Prostate gland (tissue), 2 donors: Measurements from ENCODE around the gene FRMD4B. TPM values are rescaled to one million over a fixed set of nuclear protein-coding genes. Genes with fewer than 3 reads are reported as not detected.

Experiments used
- DNase-seq: peaks from one replicate; pipeline ENCODE4 v3.0.0-alpha.2; 2019; ENCODE audit warnings: low spot score
- H3K27ac ChIP-seq, 2 donors: fragments of 200-600 bp; sonication (generic); 2 replicates each; pipeline ENCODE4 v1.5.1; 2017 to 2019
- H3K27me3 ChIP-seq: fragments of 200-600 bp; sonication (generic); replicated peaks from 2 replicates; pipeline ENCODE4 v1.5.1; 2019; ENCODE audit not compliant: insufficient read depth
- H3K36me3 ChIP-seq, 2 donors: fragments of 200-600 bp; sonication (generic); 1 replicate in 1 of 2; 2 replicates in 1 of 2; pipeline versions ENCODE4 v1.5.1 to v1.8.1; 2017 to 2019
- H3K4me1 ChIP-seq: fragments of 200-600 bp; sonication (generic); replicated peaks from 2 replicates; pipeline ENCODE4 v1.5.1; 2019
- H3K4me3 ChIP-seq, 2 donors: fragments of 200-600 bp; sonication (generic); 2 replicates each; pipeline ENCODE4 v1.5.1; 2017 to 2019
- H3K9me3 ChIP-seq: fragments of 200-600 bp; sonication (generic); 2 replicates; pipeline ENCODE4 v1.5.1; 2017
- CTCF ChIP-seq, 4 experiments: fragments of 200-600 bp in 2 of 4; fragments of 450-650 bp in 2 of 4; sonication (generic) in 2 of 4; IDR thresholded peaks; 1 replicate in 3 of 4; 2 replicates in 1 of 4; pipeline ENCODE4 v1.5.1; 2016 to 2019; ENCODE audit warnings: antibody characterized with exemption in 4 of 4, mild to moderate bottlenecking in 2 of 4, moderate library complexity in 2 of 4
- POLR2A ChIP-seq: fragments of 450-650 bp; IDR thresholded peaks from one replicate; pipeline ENCODE4 v1.6.1; 2016; ENCODE audit warnings: antibody characterized with exemption, mild to moderate bottlenecking
- POLR2AphosphoS5 ChIP-seq: sonication (generic); formaldehyde crosslinking; IDR thresholded peaks from one replicate; pipeline ENCODE4 v1.6.1; 2017; ENCODE audit warnings: antibody characterized with exemption
- WGBS: methylation state at CpG from one replicate; pipeline ENCODE4 v1.1.5; 2018; 5-methylcytosine and 5-hydroxymethylcytosine counted together
- intact Hi-C: fragments of 100-400 bp; cut with DNase I; formaldehyde crosslinking; loops from one replicate; pipeline ENCODE4 v1.14.2; 2022
- total RNA-seq, 2 donors: library from RNA; depleted of rRNA; stranded (reverse); fragments of >200 nt; gene quantifications; one replicate each; pipeline ENCODE4 v1.1.0, GENCODE V29; 2016

The FRMD4B gene
- total RNA-seq, 2 donors from 2014 or later: 31.0 to 41.4 TPM

GRCh38 chr3:69320871-69321271 lies 65.0 kb downstream of the FRMD4B start:
- Histone ChIP-seq H3K27ac (no peak overlapping the region), H3K36me3 (no peaks in the 10 kb centered on the region), H3K9me3 (no peaks in the 10 kb centered on the region), H3K4me1 (no peaks in the 10 kb centered on the region), H3K27me3 (no peaks in the 10 kb centered on the region), H3K4me3 (no peak overlapping the region)
- WGBS: 77% methylated on average over 4 of the region's 4 CpGs
- TF ChIP-seq CTCF (IDR thresholded peaks at IDR 0.05) (no peak), POLR2A (no peak), POLR2AphosphoS5 (no peak)
- intact Hi-C loops: no loop called here
- no peak for DNase-seq

GRCh38 chr3:69319652-69320051 lies 66.2 kb downstream of the FRMD4B start:
- H3K9me3 ChIP-seq: no peaks in the 10 kb centered on the region
- no peaks in the 10 kb centered on the region for H3K27me3 ChIP-seq
- WGBS: 80% methylated on average over 4 of the region's 4 CpGs
- H3K27ac ChIP-seq: no peak overlapping the region
- intact Hi-C loops: no loop called here
- H3K4me3 ChIP-seq: no peak overlapping the region
- DNase-seq: no peak
- no peaks in the 10 kb centered on the region for H3K4me1 ChIP-seq
- TF ChIP-seq CTCF (IDR thresholded peaks at IDR 0.05): no peak
- TF ChIP-seq POLR2AphosphoS5: no peak
- TF ChIP-seq POLR2A: no peak
- no peaks in the 10 kb centered on the region for H3K36me3 ChIP-seq

- Histone ChIP-seq H3K9me3 (no peaks in the 10 kb centered on the region), H3K36me3 (no peaks in the 10 kb centered on the region), H3K4me3 (no peak overlapping the region), H3K4me1 (no peaks in the 10 kb centered on the region), H3K27me3 (no peaks in the 10 kb centered on the region), H3K27ac (no peak overlapping the region)
- WGBS: 98% methylated on average over 5 of the region's 5 CpGs
- no peak for DNase-seq
- intact Hi-C loops: no loop called here
- TF ChIP-seq POLR2A: no peak
- no peak for TF ChIP-seq CTCF (IDR thresholded peaks at IDR 0.05)
- no peak for TF ChIP-seq POLR2AphosphoS5
Measured at GRCh38 chr3:69318410-69318809, 67.5 kb downstream of the FRMD4B start.

- no peaks in the 10 kb centered on the region for H3K4me1 ChIP-seq
- H3K36me3 ChIP-seq: no peaks in the 10 kb centered on the region
- no peaks in the 10 kb centered on the region for H3K27me3 ChIP-seq
- no peak for DNase-seq
- intact Hi-C loops: loop anchor here (5.0 kb wide), 1 partner anchor 359 kb away; no protein-coding TSS in a partner anchor
- no peak overlapping the region for H3K27ac ChIP-seq
- H3K4me3 ChIP-seq: no peak overlapping the region
- TF ChIP-seq CTCF (IDR thresholded peaks at IDR 0.05) (no peak), POLR2A (no peak), POLR2AphosphoS5 (no peak)
- H3K9me3 ChIP-seq: no peaks in the 10 kb centered on the region
- 69% methylated on average over 4 of the region's 4 CpGs for WGBS
Measured at GRCh38 chr3:69313251-69313650, 72.6 kb downstream of the FRMD4B start.

GRCh38 chr3:69309814-69310213 lies 76.1 kb downstream of the FRMD4B start:
- no peaks in the 10 kb centered on the region for H3K4me1 ChIP-seq
- no peak overlapping the region for H3K4me3 ChIP-seq
- 88% methylated on average over 3 of the region's 3 CpGs for WGBS
- H3K27ac ChIP-seq: no peak overlapping the region
- peak in 3 of 4 experiments; percentile 21 to 52 (median 25) for TF ChIP-seq CTCF (IDR thresholded peaks at IDR 0.05)
- TF ChIP-seq POLR2AphosphoS5: no peak
- no peak for TF ChIP-seq POLR2A
- H3K9me3 ChIP-seq: no peaks in the 10 kb centered on the region
- no peaks in the 10 kb centered on the region for H3K27me3 ChIP-seq
- intact Hi-C loops: loop anchor here (5.0 kb wide), 4 partner anchors 102 to 362 kb away; partner anchors contain the start of gene LMOD3
- H3K36me3 ChIP-seq: no peaks in the 10 kb centered on the region
- DNase-seq: no peak
